Endothelial cell (in vitro differentiated cells): ENCODE results near the gene NTF3. TPM values are rescaled to one million over a fixed set of nuclear protein-coding genes. Genes with fewer than 3 reads are reported as not detected.

Source experiments
- DNase-seq: peaks from one replicate; pipeline ENCODE4 v3.0.0; 2021; ENCODE audit warnings: low spot score
- H3K27ac Mint-ChIP-seq: one replicate; pipeline ENCODE4 v1.8.0; 2021; ENCODE audit warnings: mixed read lengths, inconsistent platforms; ENCODE audit not compliant: unreplicated experiment
- H3K27me3 Mint-ChIP-seq: one replicate; pipeline ENCODE4 v1.8.0; 2021; ENCODE audit warnings: mild to moderate bottlenecking, moderate library complexity, mixed read lengths, inconsistent platforms; ENCODE audit not compliant: unreplicated experiment
- H3K36me3 Mint-ChIP-seq: one replicate; pipeline ENCODE4 v1.8.0; 2021; ENCODE audit warnings: mild to moderate bottlenecking, low read depth, mixed read lengths, inconsistent platforms; ENCODE audit not compliant: unreplicated experiment
- H3K4me1 Mint-ChIP-seq: one replicate; pipeline ENCODE4 v1.8.0; 2021; ENCODE audit warnings: mild to moderate bottlenecking, mixed read lengths, inconsistent platforms; ENCODE audit not compliant: unreplicated experiment
- H3K4me3 Mint-ChIP-seq: one replicate; pipeline ENCODE4 v1.8.0; 2021; ENCODE audit warnings: mild to moderate bottlenecking, mixed read lengths, inconsistent platforms; ENCODE audit not compliant: unreplicated experiment
- H3K9me3 Mint-ChIP-seq: one replicate; pipeline ENCODE4 v1.8.0; 2021; ENCODE audit warnings: mixed read lengths, inconsistent platforms; ENCODE audit not compliant: unreplicated experiment
- CTCF ChIP-seq: fragments of 200-600 bp; sonication (generic); IDR thresholded peaks from one replicate; pipeline ENCODE4 v1.5.0; 2021; ENCODE audit warnings: antibody characterized with exemption; ENCODE audit not compliant: unreplicated experiment
- total RNA-seq: library from RNA; stranded (reverse); fragmentation: NEBNext Ultra II Directional; extraction: Animal tissue kit (Norgen Biotek cat#: 25700); gene quantifications from one replicate; pipeline ENCODE4 v1.2.1, GENCODE V29; 2021; ENCODE audit not compliant: unreplicated experiment

The NTF3 gene
- total RNA-seq, 1 donor from 2014 or later, result not detected

GRCh38 chr12:5470703-5471102 is 38.8 kb downstream of the NTF3 start:
- no peak overlapping the region for H3K4me3 Mint-ChIP-seq

GRCh38 chr12:5473076-5473782 is 41.3 kb downstream of the NTF3 start:
- no peak for DNase-seq
- peaks cover 4% of the 10 kb centered on the region for H3K36me3 Mint-ChIP-seq
- H3K9me3 Mint-ChIP-seq, result no peaks in the 10 kb centered on the region
- H3K4me1 Mint-ChIP-seq, result peaks cover 10% of the 10 kb centered on the region
- no peak for TF ChIP-seq CTCF
- H3K27ac Mint-ChIP-seq, result no peak overlapping the region
- peaks cover 2% of the 10 kb centered on the region for H3K27me3 Mint-ChIP-seq
- H3K4me3 Mint-ChIP-seq, result no peak overlapping the region

More at GRCh38 chr12:5470703-5471102, 38.8 kb downstream of the NTF3 start:
- no peaks in the 10 kb centered on the region for H3K9me3 Mint-ChIP-seq
- H3K27me3 Mint-ChIP-seq, result peaks cover 2% of the 10 kb centered on the region
- H3K4me1 Mint-ChIP-seq, result peaks cover 10% of the 10 kb centered on the region
- no peak for DNase-seq
- H3K27ac Mint-ChIP-seq, result no peak overlapping the region
- TF ChIP-seq CTCF, result no peak
- peaks cover 4% of the 10 kb centered on the region for H3K36me3 Mint-ChIP-seq

- H3K36me3 Mint-ChIP-seq, result peaks cover 4% of the 10 kb centered on the region
- H3K27ac Mint-ChIP-seq, result no peak overlapping the region
- H3K9me3 Mint-ChIP-seq, result no peaks in the 10 kb centered on the region
- no peak overlapping the region for H3K4me3 Mint-ChIP-seq
- peaks cover 10% of the 10 kb centered on the region for H3K4me1 Mint-ChIP-seq
- H3K27me3 Mint-ChIP-seq, result peaks cover 2% of the 10 kb centered on the region
- no peak for TF ChIP-seq CTCF
- no peak for DNase-seq
Observed at GRCh38 chr12:5473783-5474116, 41.8 kb downstream of the NTF3 start.

DNA sequence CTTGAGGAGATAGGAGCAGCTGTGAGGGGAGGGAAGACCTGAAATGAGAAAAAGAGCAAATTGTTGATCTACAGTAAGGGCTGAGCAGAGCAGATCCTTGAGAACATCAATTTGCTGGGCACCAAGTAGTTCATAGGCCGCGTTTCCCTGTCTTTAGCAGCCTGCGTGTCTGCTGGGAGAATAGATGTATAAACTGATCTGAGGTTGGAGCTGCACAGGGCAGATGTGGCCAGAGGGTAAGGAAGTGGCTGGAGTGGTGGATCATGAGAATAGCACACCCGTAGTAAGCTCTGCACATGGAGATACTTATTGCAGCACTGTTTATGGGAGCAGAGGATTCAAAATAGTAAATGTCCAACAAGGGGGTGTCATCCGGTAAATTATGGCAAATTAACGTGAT is 44.4 kb downstream of the NTF3 start:
- no peak overlapping the region for H3K27ac Mint-ChIP-seq
- H3K36me3 Mint-ChIP-seq, result peaks cover 4% of the 10 kb centered on the region
- DNase-seq, result no peak
- H3K4me3 Mint-ChIP-seq, result no peak overlapping the region
- TF ChIP-seq CTCF, result no peak
- H3K27me3 Mint-ChIP-seq, result peaks cover 1% of the 10 kb centered on the region
- H3K4me1 Mint-ChIP-seq, result peaks cover 6% of the 10 kb centered on the region
- no peaks in the 10 kb centered on the region for H3K9me3 Mint-ChIP-seq

DNA sequence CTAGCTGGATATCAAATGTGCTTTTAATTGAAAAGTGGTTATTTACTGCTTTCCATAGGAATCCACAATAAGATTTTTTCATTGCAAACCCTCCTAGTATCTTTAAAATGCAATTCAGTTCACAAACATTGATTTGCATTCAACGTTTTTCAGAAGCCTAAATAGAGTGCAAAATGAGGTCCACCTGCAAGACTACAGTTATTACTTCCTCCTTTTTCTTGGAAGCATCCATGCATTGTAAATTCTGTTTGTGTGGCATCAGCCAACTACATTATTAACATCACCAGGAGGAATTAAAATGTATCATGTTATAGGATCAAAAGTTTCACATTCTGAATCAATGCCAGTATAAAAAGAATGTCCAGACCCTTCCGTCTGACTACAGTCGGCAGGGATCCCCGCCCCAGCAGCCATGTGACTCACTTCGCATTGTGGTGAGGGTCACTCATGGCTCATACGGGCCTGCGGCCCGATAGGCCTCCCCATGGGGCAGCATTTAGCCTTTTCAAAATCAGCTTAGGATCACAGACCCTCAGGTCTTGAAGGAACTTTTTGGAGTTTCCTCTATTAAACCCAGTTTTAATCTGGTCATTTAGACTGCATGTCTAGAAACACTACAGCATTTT is 46.3 kb downstream of the NTF3 start:
- H3K27ac Mint-ChIP-seq, result no peak overlapping the region
- peaks cover 4% of the 10 kb centered on the region for H3K36me3 Mint-ChIP-seq
- peaks cover 3% of the 10 kb centered on the region for H3K4me1 Mint-ChIP-seq
- no peaks in the 10 kb centered on the region for H3K9me3 Mint-ChIP-seq
- no peaks in the 10 kb centered on the region for H3K27me3 Mint-ChIP-seq
- TF ChIP-seq CTCF, result no peak
- H3K4me3 Mint-ChIP-seq, result no peak overlapping the region
- no peak for DNase-seq
